HG03108 (cell line): ENCODE results near the gene BHLHE23.

ENCODE experiments used
- ATAC-seq: cut with Tn5 transposase; IDR thresholded peaks from one replicate; pipeline ENCODE4 v1.9.1; 2021; ENCODE audit warnings: moderate library complexity; ENCODE audit not compliant: unreplicated experiment

BHLHE23 gene

GRCh38 chr20:62993856-62994494, 12.8 kb downstream of the BHLHE23 start:
- no peak for ATAC-seq

- ATAC-seq, result no peak
Observed at GRCh38 chr20:62991863-62992262, 14.9 kb downstream of the BHLHE23 start.

- ATAC-seq, result no peak
Observed at GRCh38 chr20:62991196-62991807, 15.5 kb downstream of the BHLHE23 start.

- no peak for ATAC-seq
Observed at GRCh38 chr20:62990306-62990825, 16.4 kb downstream of the BHLHE23 start.

- ATAC-seq, result peak; percentile 49
Observed at GRCh38 chr20:62989201-62989601, 17.6 kb downstream of the BHLHE23 start.

- no peak for ATAC-seq
Observed at GRCh38 chr20:62987114-62987513, 19.6 kb downstream of the BHLHE23 start.

- ATAC-seq, result no peak
Observed at GRCh38 chr20:62986257-62986800, 20.4 kb downstream of the BHLHE23 start.

- ATAC-seq, result no peak
Observed at GRCh38 chr20:62985444-62985778, 21.4 kb downstream of the BHLHE23 start.

GRCh38 chr20:62984666-62985443, 21.9 kb downstream of the BHLHE23 start:
- no peak for ATAC-seq

GRCh38 chr20:62983210-62983609, 23.6 kb downstream of the BHLHE23 start:
- ATAC-seq, result no peak

GRCh38 chr20:62982124-62983075, 24.4 kb downstream of the BHLHE23 start:
- ATAC-seq, result no peak

GRCh38 chr20:62980970-62981369, 25.8 kb downstream of the BHLHE23 start:
- no peak for ATAC-seq

GRCh38 chr20:62980380-62980960, 26.3 kb downstream of the BHLHE23 start:
- no peak for ATAC-seq

GRCh38 chr20:62979876-62980373, 26.8 kb downstream of the BHLHE23 start:
- ATAC-seq, result no peak

- ATAC-seq, result no peak
Observed at GRCh38 chr20:62979310-62979709, 27.5 kb downstream of the BHLHE23 start.

GRCh38 chr20:62978561-62978943, 28.2 kb downstream of the BHLHE23 start:
- no peak for ATAC-seq

- ATAC-seq, result peak; percentile 52
Observed at GRCh38 chr20:62977613-62978560, 28.9 kb downstream of the BHLHE23 start.

- ATAC-seq, result no peak
Observed at GRCh38 chr20:62976886-62977285, 29.9 kb downstream of the BHLHE23 start.
